ENCODE results near the gene SSC4D.

- TF ChIP-seq, protein P1, sequence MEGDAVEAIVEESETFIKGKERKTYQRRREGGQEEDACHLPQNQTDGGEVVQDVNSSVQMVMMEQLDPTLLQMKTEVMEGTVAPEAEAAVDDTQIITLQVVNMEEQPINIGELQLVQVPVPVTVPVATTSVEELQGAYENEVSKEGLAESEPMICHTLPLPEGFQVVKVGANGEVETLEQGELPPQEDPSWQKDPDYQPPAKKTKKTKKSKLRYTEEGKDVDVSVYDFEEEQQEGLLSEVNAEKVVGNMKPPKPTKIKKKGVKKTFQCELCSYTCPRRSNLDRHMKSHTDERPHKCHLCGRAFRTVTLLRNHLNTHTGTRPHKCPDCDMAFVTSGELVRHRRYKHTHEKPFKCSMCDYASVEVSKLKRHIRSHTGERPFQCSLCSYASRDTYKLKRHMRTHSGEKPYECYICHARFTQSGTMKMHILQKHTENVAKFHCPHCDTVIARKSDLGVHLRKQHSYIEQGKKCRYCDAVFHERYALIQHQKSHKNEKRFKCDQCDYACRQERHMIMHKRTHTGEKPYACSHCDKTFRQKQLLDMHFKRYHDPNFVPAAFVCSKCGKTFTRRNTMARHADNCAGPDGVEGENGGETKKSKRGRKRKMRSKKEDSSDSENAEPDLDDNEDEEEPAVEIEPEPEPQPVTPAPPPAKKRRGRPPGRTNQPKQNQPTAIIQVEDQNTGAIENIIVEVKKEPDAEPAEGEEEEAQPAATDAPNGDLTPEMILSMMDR (conservative IDR thresholded peaks at IDR 0.05 in 1 of 2, IDR thresholded peaks at IDR 0.05 in 1 of 2; ENCODE audit: low read depth in 1 of 2, low read length in 2 of 2): no peak
- no peak for TF ChIP-seq EZH2 (IDR thresholded peaks at IDR 0.05; ENCODE audit: low read length, missing control alignments)
Measured at GRCh38 chr7:76426246-76426645, 16.7 kb upstream of the SSC4D start.
